Effector CD8-positive, alpha-beta T cell (primary cell): Measurements from ENCODE around the gene ETV6.

ENCODE experiments used
- DNase-seq: peaks from one replicate; lab custom pipeline; 2025; lab: John Stamatoyannopoulos, UW

Gene ETV6

DNA sequence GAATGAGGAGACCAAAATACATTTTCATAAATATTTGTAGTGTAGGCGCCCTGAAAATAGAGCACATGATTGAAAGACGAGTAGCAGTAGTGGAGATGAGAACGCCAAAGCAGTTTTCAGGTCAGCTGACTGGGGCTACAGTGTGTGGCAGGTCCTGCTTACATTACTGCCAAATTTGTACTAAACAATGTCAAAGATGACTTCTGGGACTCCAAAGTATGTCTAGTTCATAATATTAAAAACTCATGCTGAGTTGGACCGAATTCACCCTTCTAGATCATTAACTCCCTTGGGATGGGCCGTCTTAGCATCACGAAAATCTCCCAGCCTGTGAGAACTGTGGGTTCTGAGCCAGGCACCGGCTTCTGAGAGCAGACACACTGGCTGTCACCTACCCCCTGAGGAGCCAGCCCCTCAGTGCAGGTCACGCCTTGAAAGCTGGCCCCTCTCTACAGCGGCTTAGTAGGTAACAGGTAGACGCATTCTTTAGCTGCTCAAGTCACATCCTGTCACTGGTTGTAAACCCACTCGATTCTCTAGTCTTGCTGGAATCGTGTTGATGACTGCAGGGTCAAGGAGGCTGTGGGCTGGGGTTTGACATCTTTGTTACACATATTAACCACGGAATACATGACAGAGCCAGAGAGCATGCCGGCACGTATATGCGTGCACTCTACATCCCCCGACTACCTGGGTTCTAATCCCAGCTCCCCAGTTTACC lies 210.4 kb downstream of the ETV6 start:
- DNase-seq: no peak

DNA sequence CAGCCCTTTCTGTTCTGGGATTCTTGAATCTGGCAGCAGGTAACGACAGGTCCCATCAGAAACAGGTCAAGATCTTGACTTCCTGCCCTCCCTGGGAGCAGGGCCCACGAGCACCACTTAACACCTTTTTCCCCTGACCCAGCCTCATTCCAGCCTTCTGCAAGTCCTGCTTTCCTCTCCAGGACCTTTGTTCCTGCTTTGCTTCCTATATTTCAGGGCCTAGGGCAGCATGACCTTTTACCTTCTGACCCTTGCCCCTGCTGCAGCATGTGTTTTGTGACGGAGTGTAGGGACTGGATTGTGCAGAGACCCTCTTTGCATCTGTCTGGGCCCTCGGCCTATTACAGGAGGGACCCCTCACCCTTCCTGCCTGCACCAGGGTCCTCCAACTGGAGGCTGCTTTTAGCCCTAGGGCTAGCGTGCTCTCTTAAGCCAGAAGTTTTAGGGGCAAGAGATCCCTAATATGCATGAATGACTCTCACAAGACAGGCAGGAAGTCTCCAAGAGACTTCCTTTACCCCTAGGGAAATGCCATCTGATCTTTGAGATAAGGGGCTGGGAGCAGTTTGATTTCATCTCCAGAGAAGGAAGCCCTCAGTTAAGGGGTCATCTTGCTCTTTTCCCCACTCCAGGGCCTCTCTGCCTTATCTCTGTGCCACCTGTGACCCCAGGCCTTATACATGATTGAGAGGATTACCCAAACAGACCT lies 211.8 kb downstream of the ETV6 start:
- DNase-seq: no peak

- no peak for DNase-seq
Measured at GRCh38 chr12:11861864-11862600, 212.6 kb downstream of the ETV6 start.

DNA sequence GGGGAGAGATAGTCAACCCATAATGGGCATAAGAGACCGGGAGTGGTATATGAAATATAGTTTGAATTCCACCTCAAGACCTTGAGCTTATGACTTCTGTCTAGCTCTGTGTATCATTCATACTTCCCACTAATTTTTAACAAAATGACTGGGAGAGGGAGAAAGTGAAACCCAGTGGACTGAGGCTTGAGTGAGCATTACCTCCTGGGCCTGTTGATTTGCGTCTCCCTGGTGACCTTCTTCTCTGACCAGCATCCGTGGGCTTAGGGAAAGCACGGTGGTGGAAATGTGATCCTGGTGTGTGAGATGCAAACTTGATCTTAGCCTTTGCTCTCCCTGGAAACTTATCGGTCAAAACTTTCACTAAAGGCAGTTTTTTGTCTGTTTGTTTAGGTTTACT lies 213.3 kb downstream of the ETV6 start:
- DNase-seq: no peak

- no peak for DNase-seq
Measured at GRCh38 chr12:11863478-11863906, 214.0 kb downstream of the ETV6 start.

GRCh38 chr12:11863988-11864387 lies 214.5 kb downstream of the ETV6 start:
- no peak for DNase-seq

DNA sequence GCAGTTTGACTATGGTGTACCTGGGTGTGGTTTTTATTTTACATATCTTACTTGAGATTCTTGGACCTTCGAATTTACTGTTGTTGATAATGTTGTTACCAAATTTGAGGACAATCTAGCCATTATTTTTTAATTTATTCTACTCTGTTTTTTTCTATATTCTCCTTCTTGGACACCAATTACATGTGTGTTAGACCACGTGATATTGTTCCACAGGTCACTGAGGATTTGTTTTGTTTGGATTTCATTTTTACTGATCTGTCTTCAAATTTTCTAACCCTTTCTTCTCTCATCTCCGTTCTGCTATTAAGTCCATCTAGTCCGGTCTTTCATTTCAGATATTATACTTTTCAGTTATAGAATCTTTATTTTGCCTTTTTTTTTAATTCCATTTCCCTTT lies 216.3 kb downstream of the ETV6 start:
- DNase-seq: no peak

GRCh38 chr12:11868027-11868426 lies 218.6 kb downstream of the ETV6 start:
- DNase-seq: no peak

DNA sequence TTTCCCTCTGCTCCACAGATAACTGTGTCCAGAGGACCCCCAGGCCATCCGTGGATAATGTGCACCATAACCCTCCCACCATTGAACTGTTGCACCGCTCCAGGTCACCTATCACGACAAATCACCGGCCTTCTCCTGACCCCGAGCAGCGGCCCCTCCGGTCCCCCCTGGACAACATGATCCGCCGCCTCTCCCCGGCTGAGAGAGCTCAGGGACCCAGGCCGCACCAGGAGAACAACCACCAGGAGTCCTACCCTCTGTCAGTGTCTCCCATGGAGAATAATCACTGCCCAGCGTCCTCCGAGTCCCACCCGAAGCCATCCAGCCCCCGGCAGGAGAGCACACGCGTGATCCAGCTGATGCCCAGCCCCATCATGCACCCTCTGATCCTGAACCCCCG lies 219.9 kb downstream of the ETV6 start:
- DNase-seq: no peak

DNA sequence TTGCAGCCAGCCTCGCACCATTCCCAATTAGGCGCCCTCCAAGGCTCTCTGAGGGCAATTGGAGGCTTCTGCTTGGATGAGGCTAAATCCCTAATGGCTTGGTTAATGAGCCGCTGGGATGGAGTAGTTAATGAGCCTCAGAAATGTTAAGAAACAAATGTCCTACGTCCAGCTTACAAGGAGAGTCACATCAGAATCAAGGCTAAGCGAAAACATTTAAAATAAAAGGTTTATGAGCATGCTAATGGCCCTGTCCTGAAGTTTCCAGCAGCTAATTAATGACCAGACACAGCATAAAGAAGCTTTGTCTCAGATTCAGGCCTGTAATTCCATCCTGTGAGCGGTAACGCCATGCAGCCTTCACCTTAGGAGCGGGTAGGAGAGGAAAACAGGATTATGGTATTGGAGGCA lies 220.6 kb downstream of the ETV6 start:
- no peak for DNase-seq

DNA sequence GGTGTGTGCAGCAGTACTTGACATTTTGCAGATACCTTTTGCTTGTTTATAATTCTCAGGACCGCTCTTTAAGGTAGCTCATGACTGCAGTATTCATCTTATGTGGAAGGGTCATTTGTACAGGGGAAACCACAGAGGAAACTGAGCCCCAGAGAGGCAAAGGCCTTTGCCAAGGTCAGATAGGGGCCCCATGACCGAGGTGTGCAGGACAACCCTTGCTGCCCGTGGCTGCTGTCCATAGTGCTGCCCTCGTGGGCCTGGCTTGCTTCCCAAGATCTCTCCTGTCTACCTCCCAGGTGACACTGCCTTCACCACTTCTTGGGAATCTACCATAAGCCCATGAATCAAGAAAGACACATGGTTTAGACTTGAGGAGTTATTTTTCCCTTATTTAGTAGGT lies 222.6 kb downstream of the ETV6 start:
- no peak for DNase-seq

GRCh38 chr12:11875414-11875935 lies 226.0 kb downstream of the ETV6 start:
- no peak for DNase-seq

DNA sequence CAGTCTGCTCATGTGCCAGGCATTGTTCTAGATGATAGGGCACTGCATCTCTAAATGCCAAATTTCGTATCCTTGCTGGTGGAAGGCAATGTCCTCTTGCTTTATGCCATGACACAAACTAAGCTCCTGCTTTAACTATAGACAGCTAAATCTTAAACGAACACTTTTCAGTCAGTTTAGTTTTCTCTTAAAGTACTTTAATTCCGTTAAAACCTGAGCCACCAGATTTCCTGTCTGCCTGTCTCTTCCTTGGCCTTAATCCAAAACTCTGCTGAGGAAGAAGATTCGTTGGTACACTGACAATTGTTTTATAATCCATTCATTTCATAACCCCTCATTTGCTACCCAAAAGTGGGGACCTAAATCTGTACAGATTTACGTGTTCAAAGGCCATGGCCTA lies 226.8 kb downstream of the ETV6 start:
- no peak for DNase-seq

DNA sequence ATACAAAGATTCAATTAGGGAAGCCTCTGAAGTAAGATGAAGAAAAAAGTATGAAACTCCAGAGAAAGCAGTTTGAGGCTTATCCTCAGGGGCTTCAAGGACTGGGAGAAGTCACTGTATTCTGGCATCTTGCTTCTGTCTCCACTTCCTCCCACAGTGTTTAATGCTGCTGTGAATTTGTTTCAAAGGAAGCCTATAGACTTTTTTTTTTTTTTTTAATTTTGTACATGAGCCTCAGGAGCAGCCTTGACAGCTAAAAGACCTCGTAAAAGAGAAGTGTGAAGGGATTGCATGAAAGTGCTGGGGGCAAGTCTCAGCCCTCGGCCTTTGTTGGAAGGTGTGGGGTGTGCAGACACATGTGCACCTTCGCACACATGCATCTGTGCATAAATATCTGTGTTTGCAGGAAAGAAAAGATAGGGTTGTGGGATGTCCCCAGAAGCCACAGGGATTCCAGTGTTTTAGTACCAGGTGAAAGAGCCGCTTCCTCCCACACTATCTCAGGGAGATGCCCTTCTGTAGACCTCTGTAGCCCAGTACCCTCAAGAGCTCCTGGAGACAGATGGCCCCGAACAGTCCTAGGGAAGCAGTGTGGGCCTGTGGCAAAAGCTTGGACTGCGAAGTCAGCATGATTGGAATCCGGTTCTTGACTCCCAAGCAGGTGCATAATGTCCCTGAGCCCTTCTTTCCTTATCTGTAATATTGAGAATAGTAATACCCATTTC lies 227.8 kb downstream of the ETV6 start:
- DNase-seq: no peak

DNA sequence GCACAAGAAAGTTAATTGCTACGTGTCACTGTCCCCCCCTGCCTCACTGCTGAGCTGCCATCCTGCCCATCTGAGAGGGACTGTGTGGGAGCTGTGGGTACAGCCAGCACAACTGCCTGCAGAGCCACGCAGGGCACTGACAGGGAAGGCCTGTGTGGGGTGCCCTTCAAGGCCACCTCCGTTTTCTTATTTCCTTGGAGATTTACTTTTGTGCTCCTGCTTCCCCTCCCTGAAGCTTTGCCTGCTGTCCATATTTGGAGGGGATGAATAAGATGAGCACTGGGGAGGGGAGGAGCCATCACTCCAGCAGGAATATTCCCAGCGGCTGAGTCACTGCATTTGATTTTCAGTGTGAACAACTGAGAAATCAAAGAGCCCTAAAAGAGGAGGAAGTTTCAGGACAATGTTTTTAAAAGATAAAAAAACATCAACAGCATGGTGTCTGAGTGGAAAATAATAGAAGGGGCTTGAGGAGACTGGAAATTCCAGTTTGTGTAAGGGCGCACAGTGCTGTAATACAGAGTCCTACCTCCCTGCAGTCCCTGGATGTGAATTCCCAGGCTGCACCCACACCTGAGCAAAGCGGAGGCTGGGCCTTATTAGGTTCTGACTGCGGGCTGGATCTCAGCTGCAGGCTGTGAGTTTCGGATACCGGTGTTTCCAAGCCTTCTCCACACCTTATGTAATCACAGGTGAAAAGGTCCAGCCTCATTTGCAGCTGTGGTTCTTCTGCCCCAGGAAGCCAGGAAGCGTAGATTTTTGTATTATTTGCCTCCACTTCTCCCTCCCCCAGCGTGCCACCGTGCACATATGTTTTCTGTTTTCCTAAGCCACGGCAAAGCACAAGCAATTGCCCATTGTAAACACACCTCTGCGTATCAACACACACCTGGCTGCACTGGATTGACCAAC lies 228.7 kb downstream of the ETV6 start:
- no peak for DNase-seq

DNA sequence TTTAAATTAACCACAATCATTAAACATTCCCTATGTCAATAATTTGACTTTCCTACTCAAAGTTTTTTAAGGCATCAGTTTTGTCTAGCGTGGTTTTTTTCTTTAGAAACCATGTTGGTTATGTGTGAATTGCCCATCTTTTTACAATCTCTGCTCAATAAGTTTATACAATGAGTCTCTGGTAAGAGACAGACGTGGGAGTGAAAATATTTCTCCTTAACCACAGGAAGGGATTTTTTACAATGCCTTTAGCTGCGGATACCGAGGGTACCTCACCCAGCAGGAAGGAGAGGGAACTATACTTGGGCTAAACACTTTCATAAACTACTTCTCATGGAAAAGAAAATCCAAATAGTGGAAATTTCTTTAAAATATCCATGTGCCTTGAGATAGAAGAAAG lies 229.8 kb downstream of the ETV6 start:
- no peak for DNase-seq

DNA sequence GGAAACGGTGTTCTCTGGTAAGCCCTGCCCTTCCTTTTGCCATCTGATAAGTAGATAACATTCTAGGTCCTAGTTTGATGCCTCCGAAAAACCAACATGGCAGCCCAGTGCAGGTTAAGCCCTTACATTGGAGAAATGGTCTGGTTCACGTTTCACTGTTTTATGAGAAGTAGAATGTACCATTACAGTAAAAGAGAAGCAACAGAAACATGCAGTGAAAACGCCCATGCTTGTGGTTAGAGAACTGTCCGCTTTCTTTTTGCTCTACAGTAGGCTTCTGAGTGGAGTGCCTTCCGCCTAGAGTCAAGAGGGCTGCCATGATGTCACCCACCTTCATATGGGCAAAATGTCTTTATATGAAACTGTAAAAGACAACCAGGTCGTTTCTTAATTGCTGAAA lies 230.9 kb downstream of the ETV6 start:
- DNase-seq: no peak

GRCh38 chr12:11881835-11882234 lies 232.4 kb downstream of the ETV6 start:
- no peak for DNase-seq

DNA sequence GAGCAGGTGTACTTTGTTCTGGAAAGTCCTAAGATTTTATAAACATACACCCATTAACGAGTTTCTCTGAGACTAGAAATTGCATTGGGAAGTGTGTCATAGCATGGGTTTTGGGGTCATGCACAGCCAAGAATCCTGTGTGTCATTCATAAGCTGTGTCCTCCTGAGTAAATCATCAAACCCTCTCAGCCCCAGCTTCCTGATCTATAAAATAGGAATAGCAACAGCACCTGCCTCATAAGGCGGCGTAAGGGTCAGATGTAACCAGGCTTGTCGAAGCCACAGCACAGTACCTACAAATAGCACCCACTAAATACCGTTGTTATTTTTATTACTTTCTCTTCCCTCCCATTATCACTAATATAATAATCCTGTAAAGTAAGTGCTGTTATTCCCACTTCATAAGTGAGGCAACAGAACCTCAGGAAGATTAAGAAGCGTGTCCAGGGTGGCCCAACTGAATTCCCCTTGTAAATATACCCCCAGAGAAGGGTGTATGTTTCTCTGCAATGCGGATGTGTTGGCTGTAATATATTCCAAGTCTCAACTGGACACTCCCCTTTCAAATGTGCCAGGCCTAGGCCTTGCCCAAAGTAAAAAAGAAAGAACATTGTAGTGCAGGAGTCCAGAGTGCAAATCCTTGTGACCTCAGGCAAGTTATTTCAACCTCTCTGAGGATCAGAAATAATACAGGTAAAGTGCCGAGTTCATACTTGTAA lies 233.0 kb downstream of the ETV6 start:
- DNase-seq: no peak

DNA sequence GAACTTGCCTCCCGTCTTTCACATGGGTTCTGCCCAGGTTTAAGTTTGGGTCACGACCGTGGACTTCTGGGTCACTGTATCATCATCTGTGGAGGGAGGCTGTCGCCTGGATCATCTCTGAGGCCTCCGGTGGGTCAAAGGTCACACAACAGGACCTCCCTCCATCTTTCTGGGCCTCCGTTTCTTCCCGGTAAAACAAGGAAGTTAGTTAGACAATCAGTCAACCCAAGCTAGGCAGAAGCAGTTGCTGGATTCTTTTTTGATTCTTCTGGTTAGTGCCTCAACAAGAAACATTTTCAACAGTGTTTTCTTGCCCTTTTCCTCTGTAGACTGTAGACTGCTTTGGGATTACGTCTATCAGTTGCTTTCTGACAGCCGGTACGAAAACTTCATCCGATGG lies 234.6 kb downstream of the ETV6 start:
- DNase-seq: no peak
